Fibroblast of gingiva (primary cell): Measurements from ENCODE around the gene AHI1.

Source experiments
- DNase-seq: peaks from one replicate; pipeline ENCODE4 v3.0.0-alpha.2; 2011; ENCODE audit warnings: low read depth

AHI1 gene

GRCh38 chr6:135497412-135498184, at the start of gene AHI1:
Gene AHI1 (minus strand): TSS chr6:135497740. CDS start chr6:135492237, 5,503 bp downstream.
- peak; percentile 97 for DNase-seq

DNA sequence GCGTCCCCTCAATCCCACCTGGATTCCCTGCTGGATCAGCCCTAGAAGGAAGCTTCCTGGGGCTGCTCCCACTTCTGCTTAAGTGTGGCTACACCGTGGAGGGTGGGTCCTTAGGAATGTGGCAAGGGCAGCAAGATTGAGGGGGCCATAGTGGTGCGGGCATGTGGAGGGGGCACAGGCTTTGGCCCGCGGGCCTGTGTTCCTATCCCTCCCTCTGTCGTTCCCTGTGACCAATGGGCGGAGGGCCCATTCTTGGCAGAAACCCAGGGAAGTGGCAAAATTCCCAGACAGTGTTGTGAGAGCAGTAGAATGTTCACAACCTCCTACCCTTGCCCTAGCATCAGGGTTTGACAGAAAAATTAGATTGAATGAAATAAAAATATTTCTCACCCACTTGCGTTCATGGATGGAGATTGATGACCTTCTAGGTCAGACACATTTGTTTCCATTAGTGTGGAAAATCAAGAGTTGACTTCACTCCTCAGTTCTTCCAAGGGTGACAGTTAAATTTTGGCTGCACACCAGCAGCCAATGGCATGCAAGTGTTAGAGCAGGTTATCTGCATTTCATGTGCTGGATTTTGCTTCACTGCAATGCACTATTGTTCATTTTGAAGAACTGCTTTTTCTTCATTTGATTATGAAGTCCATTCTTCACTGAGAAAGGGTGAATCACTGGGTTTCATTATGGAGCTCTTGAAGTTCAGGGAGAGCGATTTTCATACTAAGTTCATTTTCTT, 49.3 kb upstream of the AHI1 start:
- no peak for DNase-seq

GRCh38 chr6:135546206-135546605, 48.7 kb upstream of the AHI1 start:
- DNase-seq = no peak

- peak; percentile 55 for DNase-seq
Observed at GRCh38 chr6:135540207-135540840, 42.8 kb upstream of the AHI1 start.

- peak; percentile 49 for DNase-seq
Observed at GRCh38 chr6:135537741-135538301, 40.3 kb upstream of the AHI1 start.

DNA sequence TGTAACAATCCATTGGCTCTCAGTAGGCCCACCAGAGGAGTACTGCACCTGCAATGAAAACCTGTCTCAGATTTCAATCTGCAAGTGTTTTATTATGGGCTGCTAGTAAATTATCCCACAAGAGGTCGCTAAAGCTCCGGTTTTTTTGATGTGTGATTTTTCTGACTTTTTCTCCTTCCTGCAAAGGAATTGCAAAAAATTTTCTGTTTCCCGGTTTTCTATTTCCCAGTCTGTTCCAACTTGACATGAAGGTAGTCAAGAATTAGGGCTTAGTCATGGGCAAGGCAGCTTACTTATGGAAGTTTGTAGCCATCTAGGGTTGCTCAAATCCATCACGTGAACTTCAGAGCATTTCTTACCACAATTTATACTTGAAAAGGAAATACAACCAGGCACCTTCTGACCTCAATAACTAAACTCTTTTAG, 38.5 kb upstream of the AHI1 start:
- peak; percentile 94 for DNase-seq

DNA sequence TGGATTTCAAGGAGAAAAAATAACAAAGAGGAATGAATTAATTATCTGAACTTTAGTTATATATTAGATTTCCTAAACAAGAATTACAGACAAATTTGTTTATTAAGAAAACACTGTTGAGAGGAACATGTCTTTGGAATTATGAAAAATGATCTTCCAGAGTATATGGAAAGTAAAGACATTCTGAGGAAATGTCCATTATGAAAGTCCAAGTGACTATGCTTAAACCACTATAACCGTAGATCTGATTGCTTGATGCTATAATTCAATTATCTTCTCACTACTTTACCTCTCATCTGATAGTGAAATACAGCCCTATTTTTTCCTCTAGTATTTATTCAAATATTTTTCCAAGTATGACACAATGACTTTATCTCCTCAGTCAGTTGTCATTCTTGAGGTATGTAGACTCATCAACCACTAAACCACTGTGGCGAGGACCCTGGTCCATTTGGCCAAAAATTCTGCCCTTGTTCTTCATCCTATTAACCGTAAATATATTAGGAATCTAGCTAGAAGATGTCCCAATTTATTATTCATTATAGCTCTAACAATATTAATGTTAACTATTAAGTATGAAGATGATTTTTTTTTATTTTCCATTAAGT, 37.3 kb upstream of the AHI1 start:
- no peak for DNase-seq

DNA sequence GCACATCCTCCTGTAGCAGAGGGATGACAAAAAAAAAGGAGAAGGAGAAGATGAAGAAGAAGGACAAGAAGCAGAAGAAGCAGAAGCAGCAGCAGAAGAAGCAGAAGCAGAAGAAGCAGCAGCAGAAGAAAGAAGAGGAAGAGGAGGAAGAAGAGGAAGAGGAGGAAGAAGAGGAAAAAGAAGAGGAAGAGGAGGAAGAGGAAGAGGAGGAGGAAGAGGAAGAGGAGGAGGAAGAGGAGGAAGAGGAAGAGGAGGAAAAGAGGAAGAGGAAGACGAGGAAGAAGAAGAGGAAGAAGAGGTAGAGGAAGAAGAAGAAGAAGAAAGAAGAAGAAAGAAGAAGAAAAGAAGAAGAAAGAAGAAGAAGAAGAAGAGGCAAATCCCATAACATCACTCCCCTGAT, 35.0 kb upstream of the AHI1 start:
- no peak for DNase-seq

DNA sequence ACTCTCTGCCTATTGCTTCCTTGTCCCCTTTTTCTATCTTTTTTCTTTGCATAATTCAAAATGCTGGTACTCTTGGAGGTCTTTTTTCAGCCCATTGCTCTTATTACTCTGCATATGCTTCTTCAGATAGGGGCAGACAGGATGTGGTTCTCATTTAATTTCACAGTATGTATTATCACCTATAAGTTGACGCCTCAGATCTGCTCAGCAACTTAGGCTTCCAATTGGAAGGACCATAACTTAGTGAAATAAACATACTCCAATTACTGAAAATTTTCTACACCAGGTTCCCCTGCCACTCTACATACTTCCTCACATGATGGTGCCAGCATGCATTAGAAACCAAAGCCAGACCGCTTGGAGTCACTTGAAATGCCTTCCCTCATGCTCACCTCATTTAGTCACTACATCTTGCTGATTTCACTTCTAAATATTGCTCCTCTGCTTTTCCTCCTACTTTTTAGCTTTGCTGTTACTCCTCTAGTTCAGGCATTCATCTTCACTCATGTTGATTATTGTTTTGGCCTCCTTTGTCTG, 34.5 kb upstream of the AHI1 start:
- DNase-seq = no peak

DNA sequence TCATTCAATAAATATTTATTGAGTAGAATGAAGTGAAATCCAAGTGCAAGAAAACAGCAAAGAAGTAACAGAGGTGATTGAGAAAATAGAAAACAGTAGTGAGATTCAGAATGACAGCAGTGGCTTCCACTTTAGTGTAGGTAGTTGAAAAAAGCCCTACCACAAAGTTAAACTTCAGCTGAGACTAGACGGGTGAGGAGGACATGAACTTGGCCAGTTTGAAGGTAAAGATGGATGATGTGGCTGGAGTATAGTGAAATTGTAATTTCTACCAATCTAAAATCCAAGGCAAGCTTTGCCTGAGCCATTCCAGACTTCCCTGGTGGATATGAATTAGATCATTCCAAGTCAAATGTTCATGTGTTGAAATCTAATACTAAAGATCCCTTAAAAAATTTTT, 32.6 kb upstream of the AHI1 start:
- DNase-seq = no peak

DNA sequence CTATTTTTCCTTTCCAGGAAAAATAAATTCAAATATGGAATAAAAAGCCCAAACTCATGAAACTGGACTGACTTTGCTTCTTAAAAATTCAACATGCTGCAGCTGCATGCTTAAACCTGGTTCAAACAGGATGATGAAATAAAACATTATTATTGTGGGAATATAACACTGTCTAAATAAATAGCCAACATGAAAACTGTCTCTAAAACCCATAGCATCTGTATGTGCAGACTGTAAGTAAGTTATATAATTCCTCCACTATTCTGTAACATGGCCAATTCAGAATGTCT, 30.4 kb upstream of the AHI1 start:
- DNase-seq = no peak

DNA sequence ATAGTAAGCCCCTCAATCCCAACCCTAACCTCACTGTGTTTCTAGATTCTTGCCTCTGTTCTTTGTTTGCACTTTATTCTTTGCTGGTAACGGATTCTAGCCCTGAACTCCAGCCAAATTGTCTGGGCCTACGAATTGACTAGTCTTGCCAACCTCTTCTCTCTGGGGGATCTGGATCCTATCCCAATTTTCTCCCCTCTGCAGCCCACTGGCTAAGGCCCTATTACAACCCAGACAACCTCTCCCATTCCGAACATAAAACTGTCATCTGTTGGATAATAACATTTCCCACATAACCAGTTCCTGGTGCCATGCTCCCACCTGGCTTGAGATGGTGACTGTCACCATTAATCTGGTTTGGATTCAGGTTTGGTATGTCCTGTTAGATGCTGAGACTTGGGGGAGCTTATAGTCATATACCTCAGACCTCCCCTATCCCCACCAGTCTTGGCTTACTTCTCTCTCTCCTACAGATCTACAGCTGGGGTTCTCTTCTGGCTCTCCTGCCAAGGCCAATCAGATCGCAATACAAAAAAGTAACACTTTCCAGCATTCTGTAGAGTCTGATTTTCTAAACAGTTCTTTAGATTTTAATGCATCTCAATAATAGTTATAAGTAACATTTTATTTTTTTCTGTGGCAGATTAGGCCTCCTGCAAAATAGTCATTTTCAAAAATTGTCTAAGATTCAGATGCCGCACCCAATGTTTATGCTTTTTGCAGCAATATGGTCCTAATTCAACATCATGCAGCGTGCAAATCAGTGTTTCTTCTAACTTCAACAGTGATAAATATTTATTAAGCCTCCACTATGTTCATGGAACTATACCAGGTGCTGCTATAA, 29.8 kb upstream of the AHI1 start:
- DNase-seq = no peak

DNA sequence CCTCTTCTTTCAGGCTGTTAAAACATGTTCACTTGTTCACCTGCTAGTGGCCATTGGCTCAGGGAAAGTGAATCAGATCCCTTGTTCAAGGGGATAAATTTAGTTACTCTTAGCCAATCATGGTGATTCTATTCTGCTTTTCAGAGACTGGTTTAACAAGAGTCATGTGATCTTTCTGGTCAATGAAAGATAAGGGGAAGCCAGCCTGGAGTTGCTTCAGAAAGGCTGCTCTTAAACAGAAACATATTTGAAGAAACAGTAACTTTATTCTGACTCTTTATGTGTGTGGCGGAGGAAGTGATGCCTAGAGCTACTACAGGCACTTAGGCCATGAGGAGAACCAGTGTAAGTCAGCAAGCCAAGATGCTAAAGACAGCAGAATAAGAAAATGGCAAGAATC, 28.1 kb upstream of the AHI1 start:
- DNase-seq = no peak

GRCh38 chr6:135522965-135523692, 25.6 kb upstream of the AHI1 start:
- DNase-seq = peak; percentile 24

DNA sequence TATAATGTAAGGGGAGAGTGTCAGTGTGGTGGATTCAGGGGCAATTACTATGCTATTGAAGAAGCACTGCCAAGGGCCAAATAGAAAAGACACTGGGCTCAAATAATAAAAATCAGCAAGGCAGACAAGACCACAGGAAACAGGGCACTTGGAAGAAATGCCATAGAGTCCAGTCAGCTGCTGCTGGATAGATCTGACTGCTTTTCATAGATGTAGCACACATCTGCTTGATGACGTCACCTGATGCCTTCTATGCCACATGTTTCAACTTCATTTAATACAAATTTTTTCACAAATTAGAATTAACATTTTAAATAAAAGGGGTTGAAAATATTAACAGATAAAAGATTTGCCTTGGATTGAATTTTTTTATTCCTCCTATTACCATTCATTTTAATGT, 23.9 kb upstream of the AHI1 start:
- DNase-seq = no peak

GRCh38 chr6:135520781-135521180, 23.2 kb upstream of the AHI1 start:
- no peak for DNase-seq

DNA sequence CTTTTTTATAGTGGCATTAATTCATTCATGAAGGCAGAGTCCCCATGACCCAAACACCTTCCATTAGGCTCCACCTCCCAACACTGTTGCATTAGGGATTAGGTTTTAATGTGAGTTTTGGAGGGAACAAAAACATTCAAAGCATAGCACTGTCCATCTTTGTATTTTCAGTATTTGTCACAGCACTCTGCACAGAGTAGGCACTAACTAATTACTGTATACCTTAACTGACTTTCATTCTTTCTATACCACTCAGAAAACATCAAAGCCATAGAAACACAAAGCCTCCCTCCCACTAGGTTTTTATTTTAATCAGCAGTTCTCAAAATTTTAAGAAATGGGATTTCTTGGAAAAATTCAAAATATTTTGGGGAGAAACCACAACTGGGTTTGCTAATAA, 21.8 kb upstream of the AHI1 start:
- DNase-seq = no peak

GRCh38 chr6:135517527-135517926, 20.0 kb upstream of the AHI1 start:
- DNase-seq = no peak

GRCh38 chr6:135514706-135515105, 17.2 kb upstream of the AHI1 start:
- DNase-seq = no peak

DNA sequence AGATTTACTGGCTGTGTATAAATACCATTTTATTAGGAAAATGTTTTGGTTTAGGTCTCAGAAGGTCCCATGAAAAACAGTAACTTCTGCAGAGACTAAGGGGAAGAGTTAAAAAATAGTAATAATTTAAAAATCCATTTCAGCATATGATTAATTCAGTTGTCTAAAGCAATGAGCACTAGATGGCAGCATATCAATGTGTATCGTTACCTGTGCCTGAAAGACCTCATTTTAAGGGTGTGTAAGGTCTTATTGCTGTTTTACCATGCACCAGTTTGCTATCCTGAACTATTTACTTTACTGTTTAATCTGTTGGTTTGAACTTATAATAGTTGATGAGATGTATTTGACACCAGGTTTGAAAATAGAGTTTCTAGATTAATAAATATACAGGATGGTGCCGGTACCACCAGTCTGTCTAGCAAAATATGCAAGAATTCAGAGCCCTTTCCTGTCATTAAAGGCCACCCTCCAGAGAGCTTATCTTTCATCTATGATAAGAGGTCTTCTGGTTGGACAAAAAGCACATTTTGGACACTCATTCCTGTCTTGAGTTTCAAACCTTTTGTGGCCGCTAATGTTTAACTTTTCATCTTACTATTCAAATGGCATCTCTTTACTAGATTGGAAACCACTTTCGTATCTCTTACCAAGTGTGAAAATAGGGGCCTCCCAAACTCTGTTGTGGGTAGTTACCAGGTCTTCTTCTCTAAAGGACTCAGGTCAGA, 8.9 kb upstream of the AHI1 start:
- peak; percentile 49 for DNase-seq
